ENCODE data around the gene PDXP. TPM values are rescaled to one million over a fixed set of nuclear protein-coding genes. Genes with fewer than 3 reads are reported as not detected.
A peak's percentile ranks its signal among the peaks of the same experiment; 100 is the strongest.

PDXP gene
- total RNA-seq, 1 donor from 2014 or later, result 13.4 TPM

- Mint-ChIP-seq H3K27me3 (ENCODE audit: unreplicated experiment) (peaks cover 4% of the 10 kb centered on the region), H3K4me3 (ENCODE audit: unreplicated experiment) (no peak overlapping the region), H3K9me3 (ENCODE audit: unreplicated experiment) (no peaks in the 10 kb centered on the region), H3K4me1 (ENCODE audit: unreplicated experiment) (peaks cover 9% of the 10 kb centered on the region), H3K36me3 (ENCODE audit: low read depth, unreplicated experiment) (peaks cover 11% of the 10 kb centered on the region), H3K27ac (ENCODE audit: unreplicated experiment) (no peak overlapping the region)
- TF ChIP-seq, protein P1, sequence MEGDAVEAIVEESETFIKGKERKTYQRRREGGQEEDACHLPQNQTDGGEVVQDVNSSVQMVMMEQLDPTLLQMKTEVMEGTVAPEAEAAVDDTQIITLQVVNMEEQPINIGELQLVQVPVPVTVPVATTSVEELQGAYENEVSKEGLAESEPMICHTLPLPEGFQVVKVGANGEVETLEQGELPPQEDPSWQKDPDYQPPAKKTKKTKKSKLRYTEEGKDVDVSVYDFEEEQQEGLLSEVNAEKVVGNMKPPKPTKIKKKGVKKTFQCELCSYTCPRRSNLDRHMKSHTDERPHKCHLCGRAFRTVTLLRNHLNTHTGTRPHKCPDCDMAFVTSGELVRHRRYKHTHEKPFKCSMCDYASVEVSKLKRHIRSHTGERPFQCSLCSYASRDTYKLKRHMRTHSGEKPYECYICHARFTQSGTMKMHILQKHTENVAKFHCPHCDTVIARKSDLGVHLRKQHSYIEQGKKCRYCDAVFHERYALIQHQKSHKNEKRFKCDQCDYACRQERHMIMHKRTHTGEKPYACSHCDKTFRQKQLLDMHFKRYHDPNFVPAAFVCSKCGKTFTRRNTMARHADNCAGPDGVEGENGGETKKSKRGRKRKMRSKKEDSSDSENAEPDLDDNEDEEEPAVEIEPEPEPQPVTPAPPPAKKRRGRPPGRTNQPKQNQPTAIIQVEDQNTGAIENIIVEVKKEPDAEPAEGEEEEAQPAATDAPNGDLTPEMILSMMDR (IDR thresholded peaks at IDR 0.05; ENCODE audit: unreplicated experiment), result no peak
- no peak for DNase-seq (ENCODE audit: low spot score)
Measured at GRCh38 chr22:37621352-37621860, 37.1 kb upstream of the PDXP start.

- Mint-ChIP-seq H3K27ac (ENCODE audit: unreplicated experiment) (no peak overlapping the region), H3K9me3 (ENCODE audit: unreplicated experiment) (no peaks in the 10 kb centered on the region), H3K27me3 (ENCODE audit: unreplicated experiment) (peaks cover 8% of the 10 kb centered on the region), H3K4me3 (ENCODE audit: unreplicated experiment) (no peak overlapping the region), H3K4me1 (ENCODE audit: unreplicated experiment) (peaks cover 17% of the 10 kb centered on the region), H3K36me3 (ENCODE audit: low read depth, unreplicated experiment) (peaks cover 11% of the 10 kb centered on the region)
- TF ChIP-seq, protein P1 (IDR thresholded peaks at IDR 0.05; ENCODE audit: unreplicated experiment), result peak; percentile 93
- peak; percentile 78 for DNase-seq (ENCODE audit: low spot score)
Measured at GRCh38 chr22:37623075-37624016, 35.2 kb upstream of the PDXP start.

- Mint-ChIP-seq H3K36me3 (ENCODE audit: low read depth, unreplicated experiment) (peaks cover 11% of the 10 kb centered on the region), H3K4me3 (ENCODE audit: unreplicated experiment) (no peak overlapping the region), H3K27me3 (ENCODE audit: unreplicated experiment) (peaks cover 8% of the 10 kb centered on the region), H3K4me1 (ENCODE audit: unreplicated experiment) (peaks cover 21% of the 10 kb centered on the region), H3K9me3 (ENCODE audit: unreplicated experiment) (no peaks in the 10 kb centered on the region), H3K27ac (ENCODE audit: unreplicated experiment) (no peak overlapping the region)
- TF ChIP-seq, protein P1 (IDR thresholded peaks at IDR 0.05; ENCODE audit: unreplicated experiment), result no peak
- DNase-seq (ENCODE audit: low spot score), result no peak
Measured at GRCh38 chr22:37624017-37624365, 34.5 kb upstream of the PDXP start.

DNA sequence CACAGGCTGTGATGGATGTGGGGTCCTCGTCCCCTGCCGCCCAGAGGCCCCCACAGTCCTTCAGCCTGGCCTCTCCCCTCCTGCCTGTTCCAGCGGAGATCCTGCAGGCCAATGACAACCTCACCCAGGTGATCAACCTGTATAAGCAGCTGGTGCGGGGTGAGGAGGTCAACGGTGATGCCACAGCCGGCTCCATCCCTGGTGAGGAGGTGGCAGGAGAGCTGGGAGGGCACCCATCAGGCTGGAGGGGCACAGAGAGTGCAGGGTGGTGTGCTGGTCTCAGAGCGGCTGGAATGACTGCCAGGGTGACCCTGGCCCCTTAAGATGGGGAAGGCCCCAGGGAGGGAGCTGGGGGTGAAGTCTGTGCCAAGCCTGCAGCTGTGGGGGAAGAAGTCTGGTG, 33.6 kb upstream of the PDXP start:
- TF ChIP-seq, protein P1 (IDR thresholded peaks at IDR 0.05; ENCODE audit: unreplicated experiment), result no peak
- peaks cover 11% of the 10 kb centered on the region for H3K36me3 Mint-ChIP-seq (ENCODE audit: low read depth, unreplicated experiment)
- peaks cover 21% of the 10 kb centered on the region for H3K4me1 Mint-ChIP-seq (ENCODE audit: unreplicated experiment)
- H3K27me3 Mint-ChIP-seq (ENCODE audit: unreplicated experiment), result peaks cover 8% of the 10 kb centered on the region
- H3K9me3 Mint-ChIP-seq (ENCODE audit: unreplicated experiment), result no peaks in the 10 kb centered on the region
- H3K4me3 Mint-ChIP-seq (ENCODE audit: unreplicated experiment), result no peak overlapping the region
- H3K27ac Mint-ChIP-seq (ENCODE audit: unreplicated experiment), result no peak overlapping the region
- no peak for DNase-seq (ENCODE audit: low spot score)

DNA sequence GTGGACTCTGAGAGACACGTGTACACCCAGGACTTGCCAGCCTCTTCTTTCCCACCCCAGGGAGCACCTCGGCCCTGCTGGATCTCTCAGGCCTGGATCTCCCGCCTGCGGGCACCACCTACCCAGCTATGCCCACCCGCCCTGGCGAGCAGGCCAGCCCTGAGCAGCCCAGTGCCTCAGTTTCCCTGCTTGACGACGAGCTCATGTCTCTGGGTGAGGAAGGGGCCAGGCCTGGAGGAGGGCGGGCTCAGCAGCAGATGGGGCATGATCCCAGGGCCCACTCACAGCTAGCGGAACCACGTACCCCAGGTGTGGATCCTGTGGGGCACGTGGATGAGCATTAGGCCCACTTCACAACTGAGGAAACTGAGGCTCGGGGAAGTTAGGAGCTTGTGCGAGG, 32.8 kb upstream of the PDXP start:
- H3K27ac Mint-ChIP-seq (ENCODE audit: unreplicated experiment), result no peak overlapping the region
- peaks cover 8% of the 10 kb centered on the region for H3K27me3 Mint-ChIP-seq (ENCODE audit: unreplicated experiment)
- TF ChIP-seq, protein P1 (IDR thresholded peaks at IDR 0.05; ENCODE audit: unreplicated experiment), result no peak
- H3K36me3 Mint-ChIP-seq (ENCODE audit: low read depth, unreplicated experiment), result peaks cover 11% of the 10 kb centered on the region
- H3K4me1 Mint-ChIP-seq (ENCODE audit: unreplicated experiment), result peaks cover 21% of the 10 kb centered on the region
- DNase-seq (ENCODE audit: low spot score), result no peak
- no peak overlapping the region for H3K4me3 Mint-ChIP-seq (ENCODE audit: unreplicated experiment)
- no peaks in the 10 kb centered on the region for H3K9me3 Mint-ChIP-seq (ENCODE audit: unreplicated experiment)
